ENCODE results near the gene ADRA2C.

GRCh38 chr4:3811621-3812020 is 45.4 kb downstream of the ADRA2C start:
- TF ChIP-seq CTCF (IDR thresholded peaks at IDR 0.05): no peak
- no peak for TF ChIP-seq POLR2A (IDR thresholded peaks at IDR 0.05)
